ENCODE data around the gene LRRC61.

Gene LRRC61

GRCh38 chr7:150379441-150380379 lies 56.6 kb downstream of the LRRC61 start (continued):
- TF ChIP-seq SP2 (tag by site-specific recombination; IDR thresholded peaks at IDR 0.05) (peak; percentile 7; the same call in 1 of the 2 replicates), HOXA7 (CRISPR knock-in tag; IDR thresholded peaks at IDR 0.05; ENCODE audit: borderline replicate concordance) (no peak), ZBTB20 (tag by site-specific recombination; IDR thresholded peaks at IDR 0.05) (0 out of 2 replicates have a peak, but pooled peaks have one; percentile 15)

DNA sequence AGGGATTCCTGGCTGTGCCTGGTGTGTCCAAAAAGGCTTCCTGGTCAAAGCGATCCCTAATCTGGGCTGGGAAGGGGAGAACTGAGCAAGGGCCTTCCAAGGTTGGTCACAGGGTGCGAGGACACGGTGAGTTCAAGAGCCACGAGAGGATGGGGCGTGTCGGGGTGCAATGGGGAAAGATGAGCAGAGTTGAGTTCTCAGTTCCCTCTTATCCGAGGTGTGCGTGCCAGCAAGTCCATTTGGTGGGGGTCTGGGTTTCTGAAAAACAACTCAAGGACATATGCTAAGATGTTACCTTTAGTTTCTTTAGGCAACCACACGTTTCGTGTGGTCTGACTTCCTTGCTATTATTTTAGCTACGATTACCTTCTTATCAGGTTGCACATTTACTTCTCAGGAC lies 57.3 kb downstream of the LRRC61 start:
- H3K4me3 ChIP-seq (ENCODE audit: low read depth, low read length) = no peak overlapping the region; the same call in 1 of the 2 replicates
- H3K9me3 ChIP-seq (ENCODE audit: control insufficient read depth, insufficient read depth, low read depth, low read length) = no peaks in the 10 kb centered on the region
- H3K36me3 ChIP-seq (ENCODE audit: control insufficient read depth in 2 of 2, insufficient read depth in 1 of 2, low read length in 2 of 2) = peaks cover 0 to 4% of the 10 kb centered on the region in 2 experiments; a peak in 1 of 3 replicates
- ChIA-PET CTCF (no interaction called here), POLR2A (interaction anchor here (0.6 to 1.3 kb wide), 2 partner anchors 12 to 13 kb away, joined by 6 read pairs; partner anchors contain the start of gene REPIN1)
- no peak overlapping the region for H3K27ac ChIP-seq (ENCODE audit: extremely low read depth, low read depth, low read length)
- TF ChIP-seq ZNF664 (tag by site-specific recombination; IDR thresholded peaks at IDR 0.05) = no peak
- no peak for TF ChIP-seq ZNF560 (tag by site-specific recombination; IDR thresholded peaks at IDR 0.05; ENCODE audit: borderline replicate concordance)
- no peak for TF ChIP-seq ZNF23 (tag by site-specific recombination; IDR thresholded peaks at IDR 0.05; ENCODE audit: borderline replicate concordance)
- TF ChIP-seq ZNF350 (tag by site-specific recombination; IDR thresholded peaks at IDR 0.05) = no peak
- peaks cover 3% of the 10 kb centered on the region; the same call in 1 of the 2 replicates for H3K4me1 ChIP-seq (ENCODE audit: control insufficient read depth, insufficient read depth, low read length)

DNA sequence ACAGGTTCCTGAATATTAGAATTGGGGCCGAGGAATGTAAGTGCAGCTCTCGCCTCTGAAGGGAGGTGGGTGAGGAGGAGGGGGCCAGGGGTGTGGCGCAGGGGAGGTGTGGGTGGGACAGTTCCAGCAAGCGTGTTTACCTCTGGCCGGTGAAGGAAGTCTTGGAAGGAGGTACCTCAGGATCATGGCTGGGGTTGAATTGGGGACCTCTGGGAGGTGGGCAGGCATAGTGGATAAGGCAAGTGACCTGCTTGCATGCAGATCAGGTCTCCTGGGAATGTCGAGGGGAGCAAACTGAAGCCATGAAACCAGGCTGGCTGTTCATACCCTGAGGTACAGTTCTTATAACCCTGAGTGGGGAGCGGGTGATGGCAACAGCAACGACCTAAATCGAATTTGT lies 57.9 kb downstream of the LRRC61 start:
- CTCF ChIA-PET = no interaction called here
- POLR2A ChIA-PET = no interaction called here
- Histone ChIP-seq H3K27ac (ENCODE audit: extremely low read depth, low read depth, low read length) (no peak overlapping the region), H3K4me1 (ENCODE audit: control insufficient read depth, insufficient read depth, low read length) (peaks cover 3% of the 10 kb centered on the region; the same call in 1 of the 2 replicates), H3K36me3 (ENCODE audit: control insufficient read depth in 2 of 2, insufficient read depth in 1 of 2, low read length in 2 of 2) (peaks cover 0 to 4% of the 10 kb centered on the region in 2 experiments; a peak in 1 of 3 replicates), H3K4me3 (ENCODE audit: low read depth, low read length) (no peak overlapping the region), H3K9me3 (ENCODE audit: control insufficient read depth, insufficient read depth, low read depth, low read length) (no peaks in the 10 kb centered on the region)
- TF ChIP-seq ZNF23 (tag by site-specific recombination; IDR thresholded peaks at IDR 0.05; ENCODE audit: borderline replicate concordance) (no peak), ZSCAN30 (tag by site-specific recombination; IDR thresholded peaks at IDR 0.05) (no peak), KLF16 (tag by site-specific recombination; IDR thresholded peaks at IDR 0.05) (no peak), ZNF221 (tag by site-specific recombination; IDR thresholded peaks at IDR 0.05; ENCODE audit: borderline replicate concordance) (no peak), ZFP69B (tag by site-specific recombination; IDR thresholded peaks at IDR 0.05) (no peak), SCRT2 (tag by site-specific recombination; IDR thresholded peaks at IDR 0.05) (no peak), ZNF623 (tag by site-specific recombination; IDR thresholded peaks at IDR 0.05) (no peak), ZNF791 (tag by site-specific recombination; IDR thresholded peaks at IDR 0.05) (no peak), ZNF530 (tag by site-specific recombination; IDR thresholded peaks at IDR 0.05; ENCODE audit: low read depth) (no peak), ZIC2 (tag by site-specific recombination; IDR thresholded peaks at IDR 0.05) (no peak), HOXA7 (CRISPR knock-in tag; IDR thresholded peaks at IDR 0.05; ENCODE audit: borderline replicate concordance) (no peak), HOXD13 (CRISPR knock-in tag; IDR thresholded peaks at IDR 0.05; ENCODE audit: borderline replicate concordance) (no peak), ZNF792 (tag by site-specific recombination; IDR thresholded peaks at IDR 0.05) (no peak)

- TF ChIP-seq PRDM1 (tag by site-specific recombination; IDR thresholded peaks at IDR 0.05) = no peak
- no peak for TF ChIP-seq ZNF19 (tag by site-specific recombination; IDR thresholded peaks at IDR 0.05; ENCODE audit: low read depth)
- TF ChIP-seq ZNF423 (tag by site-specific recombination; IDR thresholded peaks at IDR 0.05) = no peak
- TF ChIP-seq ZNF707 (tag by site-specific recombination; IDR thresholded peaks at IDR 0.05) = no peak
- TF ChIP-seq ZNF350 (tag by site-specific recombination; IDR thresholded peaks at IDR 0.05) = no peak
- TF ChIP-seq, protein P1, sequence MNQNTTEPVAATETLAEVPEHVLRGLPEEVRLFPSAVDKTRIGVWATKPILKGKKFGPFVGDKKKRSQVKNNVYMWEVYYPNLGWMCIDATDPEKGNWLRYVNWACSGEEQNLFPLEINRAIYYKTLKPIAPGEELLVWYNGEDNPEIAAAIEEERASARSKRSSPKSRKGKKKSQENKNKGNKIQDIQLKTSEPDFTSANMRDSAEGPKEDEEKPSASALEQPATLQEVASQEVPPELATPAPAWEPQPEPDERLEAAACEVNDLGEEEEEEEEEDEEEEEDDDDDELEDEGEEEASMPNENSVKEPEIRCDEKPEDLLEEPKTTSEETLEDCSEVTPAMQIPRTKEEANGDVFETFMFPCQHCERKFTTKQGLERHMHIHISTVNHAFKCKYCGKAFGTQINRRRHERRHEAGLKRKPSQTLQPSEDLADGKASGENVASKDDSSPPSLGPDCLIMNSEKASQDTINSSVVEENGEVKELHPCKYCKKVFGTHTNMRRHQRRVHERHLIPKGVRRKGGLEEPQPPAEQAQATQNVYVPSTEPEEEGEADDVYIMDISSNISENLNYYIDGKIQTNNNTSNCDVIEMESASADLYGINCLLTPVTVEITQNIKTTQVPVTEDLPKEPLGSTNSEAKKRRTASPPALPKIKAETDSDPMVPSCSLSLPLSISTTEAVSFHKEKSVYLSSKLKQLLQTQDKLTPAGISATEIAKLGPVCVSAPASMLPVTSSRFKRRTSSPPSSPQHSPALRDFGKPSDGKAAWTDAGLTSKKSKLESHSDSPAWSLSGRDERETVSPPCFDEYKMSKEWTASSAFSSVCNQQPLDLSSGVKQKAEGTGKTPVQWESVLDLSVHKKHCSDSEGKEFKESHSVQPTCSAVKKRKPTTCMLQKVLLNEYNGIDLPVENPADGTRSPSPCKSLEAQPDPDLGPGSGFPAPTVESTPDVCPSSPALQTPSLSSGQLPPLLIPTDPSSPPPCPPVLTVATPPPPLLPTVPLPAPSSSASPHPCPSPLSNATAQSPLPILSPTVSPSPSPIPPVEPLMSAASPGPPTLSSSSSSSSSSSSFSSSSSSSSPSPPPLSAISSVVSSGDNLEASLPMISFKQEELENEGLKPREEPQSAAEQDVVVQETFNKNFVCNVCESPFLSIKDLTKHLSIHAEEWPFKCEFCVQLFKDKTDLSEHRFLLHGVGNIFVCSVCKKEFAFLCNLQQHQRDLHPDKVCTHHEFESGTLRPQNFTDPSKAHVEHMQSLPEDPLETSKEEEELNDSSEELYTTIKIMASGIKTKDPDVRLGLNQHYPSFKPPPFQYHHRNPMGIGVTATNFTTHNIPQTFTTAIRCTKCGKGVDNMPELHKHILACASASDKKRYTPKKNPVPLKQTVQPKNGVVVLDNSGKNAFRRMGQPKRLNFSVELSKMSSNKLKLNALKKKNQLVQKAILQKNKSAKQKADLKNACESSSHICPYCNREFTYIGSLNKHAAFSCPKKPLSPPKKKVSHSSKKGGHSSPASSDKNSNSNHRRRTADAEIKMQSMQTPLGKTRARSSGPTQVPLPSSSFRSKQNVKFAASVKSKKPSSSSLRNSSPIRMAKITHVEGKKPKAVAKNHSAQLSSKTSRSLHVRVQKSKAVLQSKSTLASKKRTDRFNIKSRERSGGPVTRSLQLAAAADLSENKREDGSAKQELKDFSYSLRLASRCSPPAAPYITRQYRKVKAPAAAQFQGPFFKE (tag by site-specific recombination; IDR thresholded peaks at IDR 0.05; ENCODE audit: borderline replicate concordance) = no peak
- TF ChIP-seq ZFP69B (tag by site-specific recombination; IDR thresholded peaks at IDR 0.05) = no peak
- Histone ChIP-seq H3K4me1 (ENCODE audit: control insufficient read depth, insufficient read depth, low read length) (peaks cover 3% of the 10 kb centered on the region; the same call in 1 of the 2 replicates), H3K27ac (ENCODE audit: extremely low read depth, low read depth, low read length) (no peak overlapping the region), H3K9me3 (ENCODE audit: control insufficient read depth, insufficient read depth, low read depth, low read length) (no peaks in the 10 kb centered on the region), H3K36me3 (ENCODE audit: control insufficient read depth in 2 of 2, insufficient read depth in 1 of 2, low read length in 2 of 2) (peaks cover 0 to 4% of the 10 kb centered on the region in 2 experiments; a peak in 1 of 3 replicates), H3K4me3 (ENCODE audit: low read depth, low read length) (no peak overlapping the region)
- CTCF ChIA-PET = no interaction called here
- POLR2A ChIA-PET = no interaction called here
Measured at GRCh38 chr7:150381785-150382122, 58.6 kb downstream of the LRRC61 start.
